Measurements from ENCODE around the gene ARFGEF2.
"Not testable (repeated sequence)": the region's sequence is repeated elsewhere in the genome, so short reads cannot be mapped to it uniquely, and the experiment has no call there.

Gene ARFGEF2

DNA sequence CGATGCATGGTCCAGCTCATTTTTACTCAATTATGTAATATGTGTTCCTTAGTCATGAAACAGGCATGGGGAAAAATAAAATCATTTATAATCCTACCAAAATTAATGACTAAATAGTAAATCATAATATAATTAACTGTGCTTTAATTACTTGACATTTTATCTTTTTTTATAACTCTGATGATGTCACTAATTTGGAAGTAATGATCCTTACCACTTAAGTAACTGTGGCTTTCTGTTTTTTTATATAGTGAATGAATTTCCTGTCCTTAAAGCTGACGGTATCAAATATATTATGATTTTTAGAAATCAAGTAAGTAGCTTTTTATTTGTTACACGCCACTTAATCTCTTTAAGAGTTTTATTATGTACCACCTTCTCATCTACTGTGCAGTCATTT is 156.8 kb downstream of the ARFGEF2 start:
- H3K4me3 ChIP-seq (ENCODE audit: low read depth, low read length) = no peak overlapping the region
- TF ChIP-seq, protein P1, sequence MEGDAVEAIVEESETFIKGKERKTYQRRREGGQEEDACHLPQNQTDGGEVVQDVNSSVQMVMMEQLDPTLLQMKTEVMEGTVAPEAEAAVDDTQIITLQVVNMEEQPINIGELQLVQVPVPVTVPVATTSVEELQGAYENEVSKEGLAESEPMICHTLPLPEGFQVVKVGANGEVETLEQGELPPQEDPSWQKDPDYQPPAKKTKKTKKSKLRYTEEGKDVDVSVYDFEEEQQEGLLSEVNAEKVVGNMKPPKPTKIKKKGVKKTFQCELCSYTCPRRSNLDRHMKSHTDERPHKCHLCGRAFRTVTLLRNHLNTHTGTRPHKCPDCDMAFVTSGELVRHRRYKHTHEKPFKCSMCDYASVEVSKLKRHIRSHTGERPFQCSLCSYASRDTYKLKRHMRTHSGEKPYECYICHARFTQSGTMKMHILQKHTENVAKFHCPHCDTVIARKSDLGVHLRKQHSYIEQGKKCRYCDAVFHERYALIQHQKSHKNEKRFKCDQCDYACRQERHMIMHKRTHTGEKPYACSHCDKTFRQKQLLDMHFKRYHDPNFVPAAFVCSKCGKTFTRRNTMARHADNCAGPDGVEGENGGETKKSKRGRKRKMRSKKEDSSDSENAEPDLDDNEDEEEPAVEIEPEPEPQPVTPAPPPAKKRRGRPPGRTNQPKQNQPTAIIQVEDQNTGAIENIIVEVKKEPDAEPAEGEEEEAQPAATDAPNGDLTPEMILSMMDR (IDR thresholded peaks at IDR 0.05; ENCODE audit: low read depth, low read length) = no peak
- in situ Hi-C loops (cut with HindIII; ENCODE audit: low sequenced_read_pairs) = no loop called here
- no peak for DNase-seq (ENCODE audit: low read depth, low spot score)

DNA sequence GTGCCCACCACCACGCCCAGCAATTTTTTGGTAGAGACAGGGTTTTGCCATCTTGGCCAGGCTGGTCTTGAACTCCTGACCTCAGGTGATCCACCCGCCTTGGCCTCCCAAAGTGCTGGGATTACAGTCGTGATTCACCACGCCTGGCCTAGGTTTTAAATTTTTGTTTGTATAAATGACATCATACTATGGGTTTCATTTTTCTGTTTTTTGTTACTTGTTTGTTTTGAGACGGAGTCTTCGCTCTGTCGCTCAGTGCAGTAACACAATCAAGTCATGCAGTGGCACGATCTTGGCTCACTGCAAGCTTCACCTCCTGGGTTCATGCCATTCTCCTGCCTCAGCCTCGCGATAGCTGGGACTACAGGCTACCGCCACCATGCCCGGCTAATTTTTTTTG is 160.8 kb downstream of the ARFGEF2 start:
- in situ Hi-C loops (cut with HindIII; ENCODE audit: low sequenced_read_pairs); DNase-seq (ENCODE audit: low read depth, low spot score); H3K4me3 ChIP-seq (ENCODE audit: low read depth, low read length): not testable (repeated sequence)
